Nucleus accumbens (tissue), 56 donors: ENCODE measurements around the gene L3HYPDH.
"Not testable (repeated sequence)": the region's sequence is repeated elsewhere in the genome, so short reads cannot be mapped to it uniquely, and the experiment has no call there.

Experiments
- DNase-seq, 56 donors: peaks; one replicate each; lab custom pipeline; 2025; lab: John Stamatoyannopoulos, UW

Gene L3HYPDH

DNA sequence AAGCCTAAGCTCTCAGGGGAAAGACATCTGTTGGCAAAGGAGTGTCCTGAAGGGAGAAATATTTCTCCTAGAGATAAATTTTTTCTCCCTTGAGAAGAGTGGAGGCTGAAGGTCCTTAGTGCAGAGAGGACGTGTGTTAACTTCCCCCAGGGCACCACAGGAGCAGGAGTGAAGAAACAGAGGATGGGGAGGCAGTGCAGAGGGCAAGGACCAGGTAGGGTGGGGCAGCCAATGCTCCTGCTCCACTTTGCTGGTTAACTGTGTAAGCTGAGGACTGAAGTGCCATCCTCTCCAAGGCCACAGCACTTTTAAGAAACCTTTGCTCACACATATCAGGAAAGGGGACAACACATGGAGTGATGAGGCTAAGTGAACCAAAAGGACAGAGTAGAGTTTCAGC is 4.0 kb downstream of the L3HYPDH start:
- DNase-seq = no peak

DNA sequence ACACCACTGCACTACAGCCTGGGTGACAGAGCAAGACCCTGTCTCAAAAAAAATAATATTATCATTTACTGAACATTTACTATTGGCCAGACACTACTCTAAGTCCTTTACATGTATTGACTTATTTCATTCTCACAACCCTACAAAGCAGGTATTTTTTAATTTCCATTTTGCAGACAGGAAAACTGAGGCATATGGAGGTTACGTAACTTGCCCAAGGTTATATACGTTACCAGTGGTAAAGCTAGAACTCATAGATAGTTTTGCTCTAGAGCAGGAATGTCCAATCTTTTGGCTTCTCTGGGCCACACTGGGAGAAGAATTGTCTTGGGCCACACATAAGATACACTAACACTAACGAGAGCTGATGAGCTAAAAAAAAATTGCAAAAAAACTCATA is 5.7 kb downstream of the L3HYPDH start:
- no peak for DNase-seq

DNA sequence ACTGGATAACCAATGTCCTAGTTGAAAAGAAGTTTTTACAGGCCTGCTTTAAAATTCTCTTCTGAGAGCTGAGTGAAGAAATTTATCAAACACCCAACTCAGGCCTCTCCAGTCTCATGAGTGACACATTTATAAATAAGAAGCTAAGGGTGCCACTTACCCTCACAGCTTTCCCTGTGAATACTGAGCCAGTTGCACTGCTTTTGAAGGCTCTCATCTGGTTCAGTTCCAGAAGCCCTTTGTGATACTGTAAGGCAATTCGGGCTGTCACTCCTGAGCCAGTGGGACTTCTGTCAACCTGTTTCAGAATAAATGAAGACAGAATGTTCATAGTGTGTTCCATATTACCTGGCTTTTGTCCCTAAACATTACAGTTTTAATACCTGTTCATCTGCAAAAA is 8.5 kb downstream of the L3HYPDH start:
- no peak for DNase-seq

DNA sequence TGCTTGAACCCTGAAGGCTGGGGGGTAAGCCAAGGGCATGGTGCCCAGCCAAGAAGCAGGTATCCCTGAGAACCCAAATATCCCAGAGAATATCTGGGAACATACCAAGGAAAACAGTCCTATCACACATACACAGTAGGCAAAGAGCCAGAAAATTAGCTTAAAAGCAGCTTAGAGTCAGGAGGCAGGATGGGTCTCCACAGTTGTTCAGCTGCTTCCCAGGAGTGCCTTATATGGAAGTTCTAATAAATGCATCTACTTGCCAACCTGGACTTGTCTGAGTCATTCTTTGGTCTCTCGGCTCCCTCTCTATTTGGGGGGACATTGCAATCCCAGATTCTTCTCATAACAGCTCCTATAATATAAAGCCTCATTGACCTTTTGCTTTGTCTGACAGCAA is 10.0 kb downstream of the L3HYPDH start:
- DNase-seq = no peak

DNA sequence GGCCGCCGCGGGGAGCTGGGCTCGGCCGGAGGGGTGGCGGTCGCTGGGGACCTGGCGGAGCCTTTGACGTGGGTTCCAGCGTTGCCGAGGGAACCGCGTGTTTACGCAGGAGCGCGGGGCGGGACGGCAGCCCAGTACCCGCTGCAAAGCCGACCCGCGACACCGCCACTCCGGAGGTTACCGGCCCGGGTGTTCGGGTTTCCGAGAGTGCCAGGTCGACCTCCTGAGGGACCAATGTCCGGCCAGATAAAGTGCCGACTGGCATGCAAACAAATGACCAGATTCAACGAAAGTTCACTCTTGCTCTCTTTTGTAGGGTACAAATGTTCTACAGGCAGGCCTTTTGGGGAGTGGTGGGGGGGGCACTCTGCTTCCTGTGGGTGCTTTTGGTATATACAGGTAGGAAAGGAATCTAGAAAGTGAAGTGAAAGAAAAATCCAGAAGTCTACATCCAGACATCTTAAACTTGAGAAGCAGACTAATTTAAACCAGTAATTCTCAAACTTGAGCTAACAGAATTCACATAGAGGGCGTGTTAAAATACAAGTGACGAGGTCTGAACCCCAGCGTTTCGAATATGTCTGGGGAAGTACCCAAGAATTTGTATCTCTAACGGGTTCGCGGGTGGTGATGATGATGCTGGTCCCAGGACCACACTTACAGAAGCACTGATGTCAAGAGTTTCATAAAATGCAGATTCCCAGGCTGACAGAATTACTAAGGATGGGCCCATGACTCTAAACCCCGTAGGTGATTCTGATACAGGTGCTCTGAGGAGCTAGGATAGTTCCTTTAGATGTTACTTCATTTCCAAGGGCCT is 18.7 kb downstream of the L3HYPDH start, which contains the start of gene GPR135:
Gene GPR135 (minus strand): TSS at position 65 of the 820 bp plus-strand sequence. CDS start 154 bp downstream, outside the sequence.
- DNase-seq = peak in 38 of 56 donors; percentile 33 to 79 (median 60)

DNA sequence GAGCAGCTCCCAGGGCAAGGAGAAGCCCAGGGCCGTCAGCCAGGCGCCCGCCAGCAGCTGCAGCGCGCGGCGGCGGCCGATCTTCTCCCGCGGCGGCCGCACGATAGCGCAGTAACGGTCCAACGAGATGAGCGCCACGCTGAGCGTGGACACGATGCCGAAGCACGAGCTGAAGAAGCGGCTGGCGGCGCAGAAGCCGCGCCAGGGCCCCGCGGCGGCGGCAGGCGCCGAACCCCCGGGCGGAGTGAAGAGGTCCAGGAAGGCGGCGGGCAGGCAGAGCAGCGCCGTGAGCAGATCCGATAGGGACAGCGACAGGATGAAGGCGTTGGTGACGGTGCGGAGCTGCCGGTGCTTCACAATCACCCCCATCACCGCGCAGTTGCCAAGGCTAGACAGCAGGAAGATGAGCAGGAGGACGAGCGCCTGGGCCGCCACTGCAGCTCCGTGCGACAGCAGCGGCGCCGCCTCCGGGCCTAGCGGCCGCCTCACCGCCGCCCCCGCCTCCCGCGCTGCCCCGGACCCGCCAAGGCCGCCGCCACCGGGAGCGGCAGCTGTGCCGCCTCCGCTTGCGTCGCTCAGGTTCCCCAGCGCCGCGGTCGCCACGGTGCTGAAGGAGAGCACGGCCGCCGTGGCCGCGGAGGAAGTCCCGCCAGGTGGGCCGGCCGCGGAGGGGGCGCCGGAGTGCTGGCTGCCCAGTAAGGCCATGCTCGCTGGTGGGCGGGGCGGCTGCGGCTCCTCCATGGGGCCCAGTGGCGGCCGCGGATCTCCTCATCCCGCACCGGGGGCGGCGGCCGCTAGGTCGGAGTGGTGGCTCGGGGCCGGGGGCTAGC is 19.5 kb downstream of the L3HYPDH start:
- DNase-seq = peak in 41 of 56 donors; percentile 27 to 79 (median 57)

DNA sequence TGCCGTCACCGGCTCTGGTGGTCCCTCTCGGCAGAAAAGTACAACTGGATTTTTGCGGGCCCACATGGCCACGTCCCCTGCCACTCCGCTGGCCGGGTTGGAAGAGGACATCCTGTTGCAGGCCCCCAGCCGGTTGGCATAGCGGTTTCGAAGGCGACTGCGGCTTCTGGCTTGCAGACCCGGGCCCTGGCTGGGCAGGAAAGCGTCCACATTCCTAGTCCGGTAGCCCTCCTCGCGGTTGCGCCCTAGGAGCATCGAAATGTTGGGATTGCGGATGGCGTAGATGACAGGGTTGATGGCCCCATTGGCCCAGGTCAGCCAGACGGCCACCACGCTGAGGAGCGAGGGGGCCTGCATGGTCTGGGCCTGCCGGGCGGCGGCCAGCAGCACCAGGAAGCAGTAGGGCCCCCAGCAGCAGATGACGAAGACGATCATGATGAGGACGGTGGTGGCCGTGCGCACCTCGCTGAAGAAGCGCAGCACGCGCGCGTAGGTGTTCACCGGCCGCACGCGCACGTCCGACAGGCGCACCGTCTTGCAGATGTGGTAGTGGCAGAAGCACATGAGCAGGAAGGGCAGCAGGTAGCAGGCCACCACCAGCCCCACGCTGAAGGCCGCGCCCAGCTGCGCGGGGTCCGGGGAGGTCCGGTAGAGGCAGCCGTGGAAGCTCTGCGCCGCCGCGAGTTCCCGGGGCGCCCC is 20.3 kb downstream of the L3HYPDH start:
- DNase-seq = peak in 13 of 56 donors; percentile 9 to 62 (median 42)

DNA sequence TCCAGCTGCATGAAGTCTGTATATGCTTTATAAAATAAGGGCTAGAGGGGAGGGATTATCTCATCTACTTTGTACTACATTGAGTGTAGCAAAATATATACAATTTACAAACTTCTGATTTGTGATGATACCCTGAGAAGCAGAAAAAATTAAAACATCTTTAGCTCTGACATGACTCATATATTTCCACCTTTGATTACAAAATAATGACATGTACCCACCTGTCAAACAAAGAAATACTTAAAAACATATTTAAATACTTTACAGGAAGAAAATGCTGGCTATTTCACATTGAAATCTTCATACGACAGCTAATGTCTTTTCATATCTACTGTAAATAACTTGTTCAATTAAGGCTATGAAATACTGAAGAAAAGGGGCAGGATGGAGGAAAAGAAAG is 22.3 kb downstream of the L3HYPDH start:
- DNase-seq = no peak

DNA sequence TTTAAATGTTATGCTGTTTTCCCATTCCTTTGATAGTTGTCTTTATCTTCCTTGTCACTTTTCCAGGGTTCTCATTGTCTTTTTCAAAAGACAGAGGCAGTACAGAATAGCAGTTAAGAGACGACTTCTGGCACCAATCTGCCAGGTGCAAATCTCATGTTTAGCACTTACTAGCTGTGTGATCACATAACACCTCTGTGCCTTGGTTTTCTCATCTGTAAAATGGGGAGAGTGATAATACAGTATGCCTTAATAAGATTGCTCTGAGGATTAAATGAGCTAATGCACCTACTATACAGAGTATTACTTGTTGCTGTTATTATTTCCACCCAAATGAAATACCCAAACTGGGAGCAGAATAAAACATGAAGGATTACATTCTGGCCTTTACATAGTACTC is 23.8 kb downstream of the L3HYPDH start:
- no peak for DNase-seq

DNA sequence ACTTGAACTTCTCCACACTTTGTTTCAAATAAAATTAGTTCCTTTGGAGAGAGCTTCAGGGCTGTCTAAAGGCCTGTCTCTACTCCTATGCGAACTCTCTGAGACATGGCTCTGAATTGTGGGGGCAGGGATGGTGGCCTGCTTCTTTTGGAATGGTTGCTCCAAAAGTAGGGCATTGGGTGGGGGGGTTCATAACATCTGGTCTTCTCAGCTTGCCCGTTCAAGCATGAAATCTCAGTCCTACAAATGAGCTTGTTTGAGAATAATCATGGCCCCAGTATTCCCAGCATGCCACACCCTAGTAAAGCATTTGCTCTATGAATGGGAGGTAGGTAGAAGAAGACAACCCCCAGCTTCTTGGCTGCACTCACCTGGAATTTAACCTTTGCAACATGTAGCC is 25.7 kb downstream of the L3HYPDH start:
- no peak for DNase-seq

DNA sequence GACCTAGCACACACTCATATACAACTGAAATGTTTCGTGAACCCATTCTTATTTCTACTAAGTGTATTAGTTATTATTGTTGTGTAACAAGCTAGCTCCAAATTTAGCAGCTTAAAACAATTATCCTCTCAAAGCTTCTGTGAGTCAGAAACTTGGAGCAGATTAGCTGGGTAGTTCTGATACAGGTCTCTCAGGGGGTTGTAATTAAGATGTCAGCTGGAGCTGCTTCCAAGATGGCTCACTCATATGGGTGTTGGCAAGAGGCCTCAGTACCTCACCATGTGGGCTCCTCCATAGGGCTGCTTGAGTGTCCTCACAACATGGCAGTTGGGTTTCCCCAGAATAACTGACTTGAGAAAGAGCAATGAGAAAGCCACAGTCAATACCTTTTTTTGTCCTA is 28.8 kb downstream of the L3HYPDH start:
- no peak for DNase-seq

DNA sequence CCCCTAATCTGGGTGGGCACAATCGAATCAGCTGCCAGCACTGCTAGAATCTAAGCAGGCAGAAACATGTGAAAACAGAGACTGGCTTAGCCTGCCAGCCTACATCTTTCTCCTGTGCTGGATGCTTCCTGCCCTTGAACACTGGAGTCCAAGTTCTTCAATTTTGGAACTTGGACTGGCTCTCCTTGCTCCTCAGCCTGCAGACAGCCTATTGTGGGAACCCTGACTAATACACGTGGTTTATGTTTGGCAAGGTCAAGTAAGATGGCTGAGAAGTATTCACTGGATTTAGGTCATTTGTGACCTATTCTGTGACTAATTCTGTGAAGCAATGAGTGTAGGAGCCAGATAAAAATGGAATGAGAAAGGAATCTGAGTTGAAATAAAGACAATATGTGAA is 30.1 kb downstream of the L3HYPDH start:
- peak in 1 of 56 donors; percentile 14 for DNase-seq

DNA sequence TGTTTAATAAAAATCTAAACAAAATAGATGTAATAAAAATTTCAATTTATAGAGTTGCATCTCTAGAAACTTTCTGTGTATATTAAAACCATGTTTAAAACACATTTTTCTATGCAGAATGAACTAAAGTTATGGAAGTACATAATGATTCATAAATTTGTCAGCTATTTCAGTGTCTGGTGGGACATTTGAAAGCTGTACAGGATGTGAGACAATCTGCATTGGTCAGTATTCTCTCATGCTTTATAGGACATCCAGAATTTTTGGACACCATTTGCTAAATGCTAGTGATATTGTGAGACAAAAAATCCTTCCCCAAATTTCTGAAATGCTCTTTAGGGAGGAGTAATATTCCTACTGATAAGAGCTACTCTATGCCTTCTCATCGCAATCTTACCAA is 32.4 kb downstream of the L3HYPDH start:
- no peak for DNase-seq

DNA sequence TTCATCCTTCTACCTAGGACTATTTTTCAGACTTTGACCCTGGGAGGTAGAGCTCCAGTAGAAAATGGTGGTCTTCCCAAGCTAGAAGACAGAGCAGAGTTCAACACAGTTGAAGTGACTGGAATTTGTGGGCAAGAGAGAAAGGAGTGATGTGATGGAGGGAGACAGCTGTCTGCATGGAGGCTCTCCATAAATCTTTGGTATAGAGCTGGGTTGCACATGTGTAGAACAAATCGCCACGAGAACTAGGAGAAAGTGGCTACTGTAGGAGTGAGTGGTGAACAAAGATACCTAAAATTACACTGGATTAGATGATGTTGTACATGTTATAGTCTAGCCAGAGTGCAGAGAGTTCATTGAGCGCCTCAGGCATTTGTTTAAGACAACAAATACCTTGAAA is 33.5 kb downstream of the L3HYPDH start:
- no peak for DNase-seq

DNA sequence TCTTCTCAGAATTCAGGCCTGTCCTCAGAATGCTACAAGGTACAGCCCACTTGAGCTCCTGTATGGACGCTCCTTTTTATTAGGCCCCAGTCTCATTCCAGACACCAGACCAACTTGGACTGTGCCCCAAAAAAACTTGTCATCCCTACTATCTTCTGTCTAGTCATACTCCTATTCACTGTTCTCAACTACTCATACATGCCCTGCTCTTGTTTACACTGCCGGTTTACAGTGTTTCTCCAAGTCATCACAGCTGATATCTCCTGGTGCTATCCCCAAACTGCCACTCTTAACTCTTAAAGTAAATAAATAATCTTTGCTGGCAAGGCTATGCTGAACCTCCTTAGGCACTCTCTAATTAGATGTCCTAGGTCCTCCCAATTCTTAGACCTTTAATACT is 35.5 kb downstream of the L3HYPDH start:
- DNase-seq = not testable (repeated sequence)

DNA sequence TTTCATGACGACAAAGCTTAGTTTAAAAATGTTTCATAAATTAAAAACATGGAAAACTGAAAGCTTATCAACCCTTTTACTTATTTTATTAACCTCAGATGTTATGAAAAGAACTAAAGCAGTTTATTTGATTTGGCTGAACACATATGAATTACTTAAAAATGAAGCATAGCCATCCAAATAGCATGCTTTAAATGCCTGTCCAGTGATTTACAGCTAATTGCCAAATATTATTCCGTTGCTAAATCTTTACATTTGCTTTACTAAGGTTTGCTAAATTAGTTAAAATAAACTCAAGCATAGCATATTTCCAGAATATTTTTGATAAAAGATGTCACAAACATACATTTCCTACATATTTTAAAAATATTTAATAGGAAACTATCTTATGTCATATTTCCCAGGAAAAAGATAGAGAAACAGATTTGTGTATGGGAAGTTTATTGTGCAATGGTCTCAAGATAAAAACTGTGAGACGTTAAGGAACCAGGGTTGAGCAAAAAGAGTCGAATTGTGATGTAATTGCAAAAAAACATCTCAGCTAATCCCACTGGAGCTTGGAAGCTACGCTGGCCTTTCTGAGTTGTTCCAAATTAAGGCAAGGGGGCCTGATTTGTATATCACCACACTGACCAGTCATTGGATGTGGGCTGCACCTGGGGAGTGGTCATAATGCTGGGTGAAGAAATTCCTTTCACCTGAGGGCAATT is 44.8 kb downstream of the L3HYPDH start:
- no peak for DNase-seq

DNA sequence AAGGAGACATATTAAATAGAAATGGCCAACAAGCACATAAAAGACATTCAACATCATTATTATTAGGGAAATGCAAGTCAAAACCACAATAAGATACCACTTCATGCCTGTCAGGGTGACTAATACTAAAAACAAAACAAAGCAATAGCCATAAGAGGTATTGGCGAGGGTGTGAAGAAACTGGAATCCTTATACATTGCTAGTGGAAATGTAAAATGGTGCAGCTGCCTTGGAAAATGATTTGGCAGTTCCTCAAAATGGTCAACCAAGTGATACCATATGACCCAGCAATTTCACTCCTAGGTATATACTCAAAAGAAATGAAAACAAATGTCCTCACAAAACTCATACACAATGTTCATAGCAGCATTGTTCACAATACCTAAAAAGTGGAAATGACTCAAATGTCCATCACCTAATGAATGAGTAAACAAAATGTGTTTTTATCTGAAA is 46.0 kb downstream of the L3HYPDH start:
- DNase-seq = no peak

DNA sequence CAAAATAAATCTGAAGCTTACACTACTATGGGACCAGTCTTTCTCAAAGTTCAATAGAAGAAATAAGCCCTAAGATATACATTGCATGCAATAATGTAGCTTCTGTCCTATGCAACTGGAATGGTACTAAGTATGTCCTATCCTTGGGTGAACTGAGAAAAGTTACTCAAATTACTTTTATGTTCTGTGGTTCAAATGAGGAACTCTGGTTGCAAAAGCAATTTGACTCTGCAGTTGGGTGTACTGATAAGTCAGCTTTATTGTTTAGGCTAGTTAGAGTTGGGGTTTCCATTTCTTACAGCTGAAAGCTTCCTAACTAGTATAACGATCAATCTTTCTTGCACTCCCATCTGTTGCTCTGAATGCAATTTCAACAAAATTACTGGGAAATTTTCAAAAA is 48.2 kb downstream of the L3HYPDH start:
- DNase-seq = no peak

DNA sequence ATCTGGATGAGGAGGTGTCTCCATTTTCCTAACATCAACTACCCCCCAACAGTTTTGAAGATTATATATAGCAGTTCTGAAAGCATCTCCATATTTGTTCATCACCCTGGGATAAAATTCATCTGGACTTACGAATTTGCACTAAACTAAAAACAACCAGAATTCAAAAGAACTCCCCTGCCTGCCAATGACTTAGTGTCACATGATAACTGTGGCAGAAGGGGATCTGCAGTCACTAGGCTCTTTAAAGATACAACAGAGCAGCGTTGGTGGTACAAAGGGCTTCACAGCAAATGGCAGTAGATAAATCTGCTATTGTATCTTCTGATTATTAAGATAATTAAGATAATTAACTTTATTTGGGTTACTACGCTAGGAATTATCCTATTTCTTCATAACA is 49.1 kb downstream of the L3HYPDH start:
- no peak for DNase-seq

DNA sequence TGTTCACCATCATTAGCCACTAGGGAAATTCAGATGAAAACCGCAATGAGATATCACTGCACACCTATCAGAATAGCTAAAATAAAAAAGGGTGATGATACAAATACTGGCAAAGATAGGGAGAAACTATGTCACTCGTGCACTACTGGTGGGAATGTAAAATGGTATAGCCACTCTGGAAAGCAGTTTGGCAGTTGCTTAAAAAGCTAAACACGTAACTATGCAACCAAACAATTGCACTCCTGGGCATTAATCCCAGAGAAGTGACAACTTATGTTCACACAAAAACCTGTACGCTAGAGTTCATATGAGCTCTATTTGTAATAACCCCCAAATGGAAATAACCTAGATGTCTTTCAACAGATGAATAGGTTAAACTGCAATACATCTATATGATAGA is 54.4 kb downstream of the L3HYPDH start:
- no peak for DNase-seq
